ENCODE data around the gene ACTN1.
"Not testable (repeated sequence)": the region's sequence is repeated elsewhere in the genome, so short reads cannot be mapped to it uniquely, and the experiment has no call there.

Gene ACTN1

DNA sequence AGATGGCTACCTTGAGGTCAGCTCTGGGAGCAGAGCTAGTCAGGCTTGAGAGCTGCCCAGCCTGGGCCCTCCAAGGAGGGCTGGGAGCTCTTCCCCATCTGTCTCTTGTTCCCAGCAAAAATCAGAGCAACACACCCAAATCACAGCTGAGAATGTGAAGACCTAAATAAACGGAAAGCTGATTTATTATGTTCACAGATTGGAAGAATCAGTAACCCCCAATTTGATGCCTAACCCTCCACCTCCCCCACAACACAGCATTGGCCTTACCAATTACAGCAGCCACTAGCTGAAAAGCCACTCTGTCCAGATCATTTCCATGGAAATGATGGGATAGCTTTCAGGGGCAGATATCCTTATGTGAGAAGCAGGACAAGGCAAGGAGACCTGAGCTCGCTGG, 7.1 kb upstream of the ACTN1 start:
- no peak for DNase-seq

DNA sequence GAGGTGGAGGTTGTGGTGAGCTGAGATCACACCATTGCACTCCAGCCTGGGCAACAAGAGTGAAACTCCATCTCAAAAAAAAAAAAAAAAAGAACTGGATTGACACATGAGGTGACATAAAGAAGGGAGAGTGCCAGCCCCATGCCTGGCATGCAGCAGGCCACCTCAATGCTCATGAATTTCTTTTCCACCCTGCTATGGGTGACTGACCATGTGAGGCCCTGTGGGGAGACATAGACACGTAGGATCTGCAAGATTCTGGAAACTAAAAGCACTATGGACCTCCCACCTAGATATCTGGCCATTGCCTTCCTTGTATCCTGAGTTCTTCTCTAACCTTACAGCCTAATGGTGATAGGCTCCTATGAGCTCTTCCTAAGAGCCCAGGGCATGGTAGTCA, 5.6 kb upstream of the ACTN1 start:
- no peak for DNase-seq

DNA sequence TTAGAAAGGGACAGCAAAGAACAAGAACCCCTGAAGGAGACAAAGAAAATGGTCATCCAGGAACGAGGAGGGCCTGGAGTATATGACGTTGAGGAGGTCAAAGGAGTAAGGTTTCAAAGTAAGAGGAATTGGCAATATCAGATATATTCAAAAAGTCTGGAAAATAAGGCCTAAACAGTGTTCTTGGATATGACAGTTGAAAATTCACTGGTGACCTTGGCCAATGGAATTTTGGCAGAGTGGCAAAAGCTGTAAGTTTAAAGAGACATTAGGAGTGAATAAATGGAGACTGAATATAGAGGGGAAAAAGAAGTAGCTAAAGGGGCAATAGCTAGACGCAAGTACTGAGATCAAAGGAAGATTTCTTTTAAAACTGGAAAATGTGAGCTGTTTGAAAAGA, 4.1 kb upstream of the ACTN1 start:
- DNase-seq: no peak

GRCh38 chr14:68982581-68982980, 3.5 kb upstream of the ACTN1 start:
- no peak for DNase-seq

GRCh38 chr14:68981539-68981976, 2.5 kb upstream of the ACTN1 start:
- DNase-seq: no peak

DNA sequence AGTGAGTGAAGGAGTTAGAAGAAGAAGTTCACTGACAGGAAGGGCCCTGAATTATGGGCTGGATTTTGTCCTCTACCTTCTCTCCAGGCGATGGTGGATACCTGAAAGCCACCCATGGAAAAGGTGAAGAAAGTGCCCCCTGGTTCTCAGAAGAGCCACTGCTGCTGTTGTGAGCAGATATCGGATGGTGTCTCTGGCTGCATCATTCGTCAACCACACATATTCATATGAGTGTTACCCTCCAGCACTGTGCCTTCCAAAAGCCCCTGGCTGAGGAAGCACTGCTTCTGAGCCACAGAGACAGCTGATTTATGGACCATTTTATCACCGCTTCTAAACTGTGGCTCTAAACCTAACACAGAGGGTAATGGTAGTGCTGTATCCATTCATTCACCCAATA, 2.0 kb upstream of the ACTN1 start:
- no peak for DNase-seq

- peak; percentile 48 for DNase-seq
Observed at GRCh38 chr14:68979722-68980451, 785 bp upstream of the ACTN1 start.

DNA sequence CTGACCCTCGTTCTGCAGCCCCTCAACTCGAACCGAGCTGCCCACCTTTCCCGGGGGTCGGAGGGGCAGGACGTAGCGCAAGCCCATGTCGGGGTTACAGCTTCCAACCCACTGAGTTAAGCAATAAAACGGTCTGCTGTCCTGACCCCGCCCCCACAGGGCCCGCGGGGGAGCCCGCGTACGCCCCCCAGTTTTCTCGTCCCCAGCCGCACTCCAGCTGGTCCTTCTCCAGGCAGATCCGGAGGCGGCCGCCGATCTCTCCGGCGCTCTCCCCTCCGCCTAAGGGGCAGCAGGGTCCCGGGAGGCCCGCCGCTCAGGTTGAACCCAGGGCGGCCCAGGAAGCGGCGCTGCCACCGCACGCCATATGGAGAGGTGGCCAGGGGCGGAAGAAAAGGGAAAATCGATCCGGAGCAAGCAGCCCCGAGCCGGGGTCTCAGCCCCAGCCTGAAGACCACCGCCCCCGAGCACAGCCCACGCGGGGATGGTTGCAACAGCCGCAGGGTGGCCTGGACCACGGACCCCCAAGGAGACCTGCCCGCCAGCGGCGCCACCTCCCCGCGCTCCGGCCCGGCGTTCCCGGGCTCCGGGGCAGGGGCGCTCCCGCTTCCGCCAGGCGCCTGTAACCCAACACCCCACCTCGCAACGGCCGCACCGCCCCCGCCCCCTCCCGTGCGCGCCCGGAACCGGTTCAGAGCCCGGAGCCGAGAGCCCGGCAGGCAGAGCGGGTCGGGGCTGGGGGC, 760 bp downstream of the ACTN1 start:
- no peak for DNase-seq

DNA sequence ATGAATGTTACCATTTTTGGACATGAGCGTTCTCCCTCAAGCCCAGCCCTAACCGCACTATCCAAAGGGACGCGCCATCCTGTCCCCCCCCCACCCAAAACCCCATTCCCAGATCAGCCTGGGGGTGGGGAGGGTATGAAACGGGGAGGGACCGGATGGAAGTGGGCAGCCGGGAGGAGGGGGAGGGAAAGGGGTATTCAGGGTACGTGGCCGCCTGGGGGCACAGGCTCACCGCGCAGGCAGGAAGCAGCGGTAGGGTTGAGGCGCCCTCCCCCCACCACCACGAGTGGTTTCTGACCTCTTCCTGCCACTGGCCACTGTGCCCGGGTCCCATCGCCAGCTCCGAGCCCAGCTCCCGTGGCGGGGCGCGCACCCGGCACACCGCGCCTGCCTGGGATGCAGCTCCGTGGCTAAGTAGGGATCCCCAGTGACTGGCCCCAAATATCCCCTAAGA, 1.4 kb downstream of the ACTN1 start:
- DNase-seq: no peak

DNA sequence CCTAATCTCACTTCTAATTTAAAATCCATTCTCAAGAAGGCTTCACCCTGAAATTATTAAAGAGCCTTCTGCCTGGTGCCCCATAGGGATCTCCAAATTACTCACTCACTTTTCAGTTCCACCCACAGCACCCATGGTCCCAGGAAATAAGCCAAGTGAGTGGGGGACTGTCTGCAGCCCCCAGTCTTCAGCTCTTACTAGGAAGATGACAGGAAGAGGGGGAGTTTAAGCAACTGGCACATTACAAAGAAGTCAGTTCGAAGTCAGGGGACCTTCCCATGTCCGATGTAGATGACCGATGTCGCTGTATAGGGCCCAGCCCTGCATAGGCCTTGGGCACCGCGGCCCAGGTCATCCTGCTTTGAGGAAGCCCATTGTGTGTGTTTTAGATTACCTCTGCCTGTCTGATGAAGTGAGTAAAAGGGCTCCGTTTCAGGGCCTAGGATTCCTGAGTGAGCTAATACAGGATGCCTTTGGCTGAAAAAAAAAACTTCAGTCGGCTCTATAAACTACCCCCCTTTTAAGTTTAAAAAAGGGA, 1.9 kb downstream of the ACTN1 start:
- no peak for DNase-seq

GRCh38 chr14:68976160-68977067, 2.7 kb downstream of the ACTN1 start:
- no peak for DNase-seq

DNA sequence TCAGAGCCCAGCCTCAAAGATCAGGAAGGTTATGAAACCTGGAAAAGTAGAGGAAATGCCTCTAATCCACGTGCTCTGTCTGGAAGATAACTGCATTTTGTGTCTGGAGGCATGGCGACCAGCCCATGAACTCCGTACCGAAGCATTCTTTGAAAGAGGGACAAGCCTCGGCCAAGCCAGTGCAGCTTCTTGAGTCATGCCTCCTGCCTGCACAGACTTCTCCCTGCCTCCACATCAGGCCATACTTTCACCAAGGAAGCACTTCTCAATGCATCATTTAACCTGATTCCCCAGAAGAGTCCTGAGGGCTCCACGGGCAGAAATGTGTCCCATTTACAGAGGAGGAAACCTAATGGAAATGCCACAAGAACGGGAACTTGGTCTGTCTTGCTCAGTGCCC, 3.4 kb downstream of the ACTN1 start:
- DNase-seq: no peak

- no peak for DNase-seq
Observed at GRCh38 chr14:68974759-68975347, 4.2 kb downstream of the ACTN1 start.

DNA sequence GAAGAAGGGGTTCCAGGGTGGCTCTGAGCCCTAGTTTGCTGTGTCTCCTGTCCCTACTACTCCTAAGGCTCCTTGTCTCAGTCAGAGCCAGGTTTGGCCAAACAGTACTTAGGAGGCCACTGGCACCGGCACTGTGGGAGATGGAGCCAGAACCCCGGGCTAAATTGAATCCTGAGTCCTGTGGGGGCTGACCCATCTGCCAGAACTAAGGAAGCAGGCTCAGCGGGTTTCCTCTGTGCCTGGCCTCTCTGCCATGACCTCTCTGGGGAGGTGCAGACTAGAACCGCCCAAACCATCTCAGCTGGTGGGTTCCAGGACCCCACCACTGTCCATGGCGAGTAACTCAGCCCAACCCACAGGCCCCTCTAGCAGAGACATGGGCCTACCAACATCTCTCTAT, 5.5 kb downstream of the ACTN1 start:
- DNase-seq: no peak

GRCh38 chr14:68973219-68973565, 5.9 kb downstream of the ACTN1 start:
- DNase-seq: not testable (repeated sequence)

GRCh38 chr14:68972507-68973218, 6.4 kb downstream of the ACTN1 start:
- no peak for DNase-seq

- no peak for DNase-seq
Observed at GRCh38 chr14:68971411-68972035, 7.6 kb downstream of the ACTN1 start.

GRCh38 chr14:68970736-68971135, 8.4 kb downstream of the ACTN1 start:
- no peak for DNase-seq

GRCh38 chr14:68970038-68970612, 9.0 kb downstream of the ACTN1 start:
- no peak for DNase-seq

- DNase-seq: no peak
Observed at GRCh38 chr14:68969278-68970033, 9.6 kb downstream of the ACTN1 start.
